Osteocyte (in vitro differentiated cells): ENCODE measurements around the gene LAMC2. TPM values are rescaled to one million over a fixed set of nuclear protein-coding genes. Genes with fewer than 3 reads are reported as not detected.

Source experiments
- DNase-seq: peaks from one replicate; pipeline ENCODE4 v3.0.0; 2021; ENCODE audit warnings: mixed read lengths; ENCODE audit not compliant: unreplicated experiment; ENCODE audit errors: extremely low spot score
- H3K27ac Mint-ChIP-seq: one replicate; pipeline ENCODE4 v1.8.0; 2021; ENCODE audit warnings: mild to moderate bottlenecking, mixed read lengths; ENCODE audit not compliant: unreplicated experiment
- H3K27me3 Mint-ChIP-seq: one replicate; pipeline ENCODE4 v1.8.0; 2021; ENCODE audit warnings: mixed read lengths; ENCODE audit not compliant: unreplicated experiment
- H3K36me3 Mint-ChIP-seq: one replicate; pipeline ENCODE4 v1.8.0; 2021; ENCODE audit warnings: mixed read lengths; ENCODE audit not compliant: unreplicated experiment
- H3K4me1 Mint-ChIP-seq: one replicate; pipeline ENCODE4 v1.8.0; 2021; ENCODE audit warnings: mixed read lengths; ENCODE audit not compliant: unreplicated experiment
- H3K4me3 Mint-ChIP-seq: one replicate; pipeline ENCODE4 v1.8.0; 2021; ENCODE audit warnings: mild to moderate bottlenecking, moderate library complexity, mixed read lengths; ENCODE audit not compliant: unreplicated experiment
- H3K9me3 Mint-ChIP-seq: one replicate; pipeline ENCODE4 v1.8.0; 2021; ENCODE audit warnings: mixed read lengths; ENCODE audit not compliant: unreplicated experiment
- CTCF ChIP-seq: fragments of 200-600 bp; sonication (generic); IDR thresholded peaks from 2 replicates; pipeline ENCODE4 v1.5.0; 2021; ENCODE audit warnings: antibody characterized with exemption, mild to moderate bottlenecking, moderate library complexity
- total RNA-seq: library from RNA; stranded (reverse); gene quantifications from 2 replicates; pipeline ENCODE4 v1.2.1, GENCODE V29; 2021

LAMC2 gene
- total RNA-seq, 1 donor from 2014 or later = 3.5 TPM

- DNase-seq = no peak
- Mint-ChIP-seq H3K4me3 (no peak overlapping the region), H3K9me3 (no peaks in the 10 kb centered on the region), H3K27me3 (no peaks in the 10 kb centered on the region), H3K36me3 (no peaks in the 10 kb centered on the region), H3K27ac (no peak overlapping the region), H3K4me1 (peaks cover 12% of the 10 kb centered on the region)
- no peak for TF ChIP-seq CTCF
These were observed 24.7 kb upstream of the LAMC2 start for GRCh38 chr1:183161391-183161790.

GRCh38 chr1:183163316-183163715 is 22.7 kb upstream of the LAMC2 start:
- no peaks in the 10 kb centered on the region for H3K27me3 Mint-ChIP-seq
- no peak overlapping the region for H3K27ac Mint-ChIP-seq
- H3K36me3 Mint-ChIP-seq = no peaks in the 10 kb centered on the region
- TF ChIP-seq CTCF = no peak
- peaks cover 17% of the 10 kb centered on the region for H3K4me1 Mint-ChIP-seq
- H3K4me3 Mint-ChIP-seq = no peak overlapping the region
- no peak for DNase-seq
- no peaks in the 10 kb centered on the region for H3K9me3 Mint-ChIP-seq

- TF ChIP-seq CTCF = no peak
- no peaks in the 10 kb centered on the region for H3K36me3 Mint-ChIP-seq
- H3K9me3 Mint-ChIP-seq = no peaks in the 10 kb centered on the region
- no peak for DNase-seq
- no peaks in the 10 kb centered on the region for H3K27me3 Mint-ChIP-seq
- H3K4me3 Mint-ChIP-seq = no peak overlapping the region
- peaks cover 20% of the 10 kb centered on the region for H3K4me1 Mint-ChIP-seq
- H3K27ac Mint-ChIP-seq = peak overlapping the region; percentile 27
These were observed 21.7 kb upstream of the LAMC2 start for GRCh38 chr1:183164340-183164739.

- Mint-ChIP-seq H3K9me3 (no peaks in the 10 kb centered on the region), H3K4me3 (no peak overlapping the region), H3K4me1 (peaks cover 19% of the 10 kb centered on the region), H3K36me3 (no peaks in the 10 kb centered on the region), H3K27me3 (no peaks in the 10 kb centered on the region), H3K27ac (no peak overlapping the region)
- TF ChIP-seq CTCF = no peak
- DNase-seq = no peak
These were observed 21.1 kb upstream of the LAMC2 start for GRCh38 chr1:183164963-183165362.

- no peaks in the 10 kb centered on the region for H3K9me3 Mint-ChIP-seq
- H3K27me3 Mint-ChIP-seq = no peaks in the 10 kb centered on the region
- DNase-seq = no peak
- no peaks in the 10 kb centered on the region for H3K36me3 Mint-ChIP-seq
- no peak overlapping the region for H3K27ac Mint-ChIP-seq
- H3K4me1 Mint-ChIP-seq = peaks cover 17% of the 10 kb centered on the region
- no peak overlapping the region for H3K4me3 Mint-ChIP-seq
- TF ChIP-seq CTCF = no peak
These were observed 20.6 kb upstream of the LAMC2 start for GRCh38 chr1:183165456-183165855.
